ENCODE results near the gene MPP7. TPM values are rescaled to one million over a fixed set of nuclear protein-coding genes. Genes with fewer than 3 reads are reported as not detected.

MPP7 gene
- total RNA-seq, 1 donor from 2014 or later = 5.7 TPM

- H3K27me3 ChIP-seq (ENCODE audit: control insufficient read depth in 3 of 3, insufficient read depth in 3 of 3, low read length in 3 of 3) = no peaks in the 10 kb centered on the region
- H3K4me1 ChIP-seq (ENCODE audit: control insufficient read depth in 3 of 3, insufficient read depth in 3 of 3, low read length in 3 of 3) = peaks cover 7 to 57% (median 30%) of the 10 kb centered on the region in 3 donors
- H3K36me3 ChIP-seq (ENCODE audit: control insufficient read depth in 3 of 3, insufficient read depth in 3 of 3, low read length in 3 of 3) = no peaks in the 10 kb centered on the region
- no peak overlapping the region for H3K4me3 ChIP-seq (ENCODE audit: low read length in 3 of 3)
- no peak overlapping the region for H3K9ac ChIP-seq (ENCODE audit: low read depth in 1 of 3, low read length in 3 of 3)
- H3K27ac ChIP-seq (ENCODE audit: low read depth, low read length) = peak overlapping the region; percentile 82
- H3K9me3 ChIP-seq (ENCODE audit: control insufficient read depth in 3 of 3, low read length in 3 of 3) = no peaks in the 10 kb centered on the region
Observed at GRCh38 chr10:28279878-28280277, 23.0 kb downstream of the MPP7 start.

- peak overlapping the region; percentile 82 for H3K27ac ChIP-seq (ENCODE audit: low read depth, low read length)
- no peaks in the 10 kb centered on the region for H3K9me3 ChIP-seq (ENCODE audit: control insufficient read depth in 3 of 3, low read length in 3 of 3)
- H3K4me1 ChIP-seq (ENCODE audit: control insufficient read depth in 3 of 3, insufficient read depth in 3 of 3, low read length in 3 of 3) = peaks cover 7 to 53% (median 28%) of the 10 kb centered on the region in 3 donors
- peak overlapping the region in 2 of 3 donors; percentile 45 to 51 for H3K9ac ChIP-seq (ENCODE audit: low read depth in 1 of 3, low read length in 3 of 3)
- H3K36me3 ChIP-seq (ENCODE audit: control insufficient read depth in 3 of 3, insufficient read depth in 3 of 3, low read length in 3 of 3) = no peaks in the 10 kb centered on the region
- no peaks in the 10 kb centered on the region for H3K27me3 ChIP-seq (ENCODE audit: control insufficient read depth in 3 of 3, insufficient read depth in 3 of 3, low read length in 3 of 3)
- peak overlapping the region in 2 of 3 donors; percentile 37 to 55 for H3K4me3 ChIP-seq (ENCODE audit: low read length in 3 of 3)
Observed at GRCh38 chr10:28278842-28279241, 24.0 kb downstream of the MPP7 start.

GRCh38 chr10:28276384-28276783 is 26.5 kb downstream of the MPP7 start:
- Histone ChIP-seq H3K27ac (ENCODE audit: low read depth, low read length) (no peak overlapping the region), H3K4me1 (ENCODE audit: control insufficient read depth in 3 of 3, insufficient read depth in 3 of 3, low read length in 3 of 3) (peaks cover 0 to 37% (median 17%) of the 10 kb centered on the region in 3 donors), H3K9ac (ENCODE audit: low read depth in 1 of 3, low read length in 3 of 3) (no peak overlapping the region), H3K9me3 (ENCODE audit: control insufficient read depth in 3 of 3, low read length in 3 of 3) (no peaks in the 10 kb centered on the region), H3K4me3 (ENCODE audit: low read length in 3 of 3) (no peak overlapping the region), H3K27me3 (ENCODE audit: control insufficient read depth in 3 of 3, insufficient read depth in 3 of 3, low read length in 3 of 3) (no peaks in the 10 kb centered on the region), H3K36me3 (ENCODE audit: control insufficient read depth in 3 of 3, insufficient read depth in 3 of 3, low read length in 3 of 3) (no peaks in the 10 kb centered on the region)

- H3K4me3 ChIP-seq (ENCODE audit: low read length in 3 of 3) = no peak overlapping the region
- no peaks in the 10 kb centered on the region for H3K27me3 ChIP-seq (ENCODE audit: control insufficient read depth in 3 of 3, insufficient read depth in 3 of 3, low read length in 3 of 3)
- no peak overlapping the region for H3K9ac ChIP-seq (ENCODE audit: low read depth in 1 of 3, low read length in 3 of 3)
- H3K9me3 ChIP-seq (ENCODE audit: control insufficient read depth in 3 of 3, low read length in 3 of 3) = no peaks in the 10 kb centered on the region
- peaks cover 0 to 24% (median 6%) of the 10 kb centered on the region in 3 donors for H3K4me1 ChIP-seq (ENCODE audit: control insufficient read depth in 3 of 3, insufficient read depth in 3 of 3, low read length in 3 of 3)
- no peak overlapping the region for H3K27ac ChIP-seq (ENCODE audit: low read depth, low read length)
- H3K36me3 ChIP-seq (ENCODE audit: control insufficient read depth in 3 of 3, insufficient read depth in 3 of 3, low read length in 3 of 3) = no peaks in the 10 kb centered on the region
Observed at GRCh38 chr10:28274475-28274874, 28.4 kb downstream of the MPP7 start.

GRCh38 chr10:28273343-28273742 is 29.5 kb downstream of the MPP7 start:
- H3K27ac ChIP-seq (ENCODE audit: low read depth, low read length) = no peak overlapping the region
- H3K9me3 ChIP-seq (ENCODE audit: control insufficient read depth in 3 of 3, low read length in 3 of 3) = no peaks in the 10 kb centered on the region
- no peak overlapping the region for H3K9ac ChIP-seq (ENCODE audit: low read depth in 1 of 3, low read length in 3 of 3)
- peaks cover 0 to 16% (median 2%) of the 10 kb centered on the region in 3 donors for H3K4me1 ChIP-seq (ENCODE audit: control insufficient read depth in 3 of 3, insufficient read depth in 3 of 3, low read length in 3 of 3)
- no peaks in the 10 kb centered on the region for H3K36me3 ChIP-seq (ENCODE audit: control insufficient read depth in 3 of 3, insufficient read depth in 3 of 3, low read length in 3 of 3)
- H3K27me3 ChIP-seq (ENCODE audit: control insufficient read depth in 3 of 3, insufficient read depth in 3 of 3, low read length in 3 of 3) = no peaks in the 10 kb centered on the region
- H3K4me3 ChIP-seq (ENCODE audit: low read length in 3 of 3) = no peak overlapping the region

GRCh38 chr10:28269842-28270456 is 32.9 kb downstream of the MPP7 start:
- no peaks in the 10 kb centered on the region for H3K4me1 ChIP-seq (ENCODE audit: control insufficient read depth in 3 of 3, insufficient read depth in 3 of 3, low read length in 3 of 3)
- H3K4me3 ChIP-seq (ENCODE audit: low read length in 3 of 3) = no peak overlapping the region
- H3K36me3 ChIP-seq (ENCODE audit: control insufficient read depth in 3 of 3, insufficient read depth in 3 of 3, low read length in 3 of 3) = no peaks in the 10 kb centered on the region
- H3K9ac ChIP-seq (ENCODE audit: low read depth in 1 of 3, low read length in 3 of 3) = no peak overlapping the region
- no peaks in the 10 kb centered on the region for H3K9me3 ChIP-seq (ENCODE audit: control insufficient read depth in 3 of 3, low read length in 3 of 3)
- no peaks in the 10 kb centered on the region for H3K27me3 ChIP-seq (ENCODE audit: control insufficient read depth in 3 of 3, insufficient read depth in 3 of 3, low read length in 3 of 3)
- no peak overlapping the region for H3K27ac ChIP-seq (ENCODE audit: low read depth, low read length)

- Histone ChIP-seq H3K27me3 (ENCODE audit: control insufficient read depth in 3 of 3, insufficient read depth in 3 of 3, low read length in 3 of 3) (no peaks in the 10 kb centered on the region), H3K4me1 (ENCODE audit: control insufficient read depth in 3 of 3, insufficient read depth in 3 of 3, low read length in 3 of 3) (peaks cover 0 to 3% (median 2%) of the 10 kb centered on the region in 3 donors), H3K9me3 (ENCODE audit: control insufficient read depth in 3 of 3, low read length in 3 of 3) (no peaks in the 10 kb centered on the region), H3K4me3 (ENCODE audit: low read length in 3 of 3) (no peak overlapping the region), H3K9ac (ENCODE audit: low read depth in 1 of 3, low read length in 3 of 3) (no peak overlapping the region), H3K27ac (ENCODE audit: low read depth, low read length) (no peak overlapping the region), H3K36me3 (ENCODE audit: control insufficient read depth in 3 of 3, insufficient read depth in 3 of 3, low read length in 3 of 3) (no peaks in the 10 kb centered on the region)
Observed at GRCh38 chr10:28266449-28267224, 36.2 kb downstream of the MPP7 start.

- Histone ChIP-seq H3K36me3 (ENCODE audit: control insufficient read depth in 3 of 3, insufficient read depth in 3 of 3, low read length in 3 of 3) (no peaks in the 10 kb centered on the region), H3K4me3 (ENCODE audit: low read length in 3 of 3) (no peak overlapping the region), H3K9me3 (ENCODE audit: control insufficient read depth in 3 of 3, low read length in 3 of 3) (no peaks in the 10 kb centered on the region), H3K9ac (ENCODE audit: low read depth in 1 of 3, low read length in 3 of 3) (no peak overlapping the region), H3K27ac (ENCODE audit: low read depth, low read length) (no peak overlapping the region), H3K27me3 (ENCODE audit: control insufficient read depth in 3 of 3, insufficient read depth in 3 of 3, low read length in 3 of 3) (no peaks in the 10 kb centered on the region), H3K4me1 (ENCODE audit: control insufficient read depth in 3 of 3, insufficient read depth in 3 of 3, low read length in 3 of 3) (peaks cover 0 to 10% (median 5%) of the 10 kb centered on the region in 3 donors)
Observed at GRCh38 chr10:28263136-28263857, 39.6 kb downstream of the MPP7 start.

GRCh38 chr10:28256776-28257175 is 46.1 kb downstream of the MPP7 start:
- Histone ChIP-seq H3K9me3 (ENCODE audit: control insufficient read depth in 3 of 3, low read length in 3 of 3) (no peaks in the 10 kb centered on the region), H3K4me3 (ENCODE audit: low read length in 3 of 3) (no peak overlapping the region), H3K27ac (ENCODE audit: low read depth, low read length) (no peak overlapping the region), H3K9ac (ENCODE audit: low read depth in 1 of 3, low read length in 3 of 3) (no peak overlapping the region), H3K36me3 (ENCODE audit: control insufficient read depth in 3 of 3, insufficient read depth in 3 of 3, low read length in 3 of 3) (no peaks in the 10 kb centered on the region), H3K27me3 (ENCODE audit: control insufficient read depth in 3 of 3, insufficient read depth in 3 of 3, low read length in 3 of 3) (no peaks in the 10 kb centered on the region), H3K4me1 (ENCODE audit: control insufficient read depth in 3 of 3, insufficient read depth in 3 of 3, low read length in 3 of 3) (peaks cover 0 to 12% (median 10%) of the 10 kb centered on the region in 3 donors)

Measured in skeletal muscle tissue (tissue), 4 donors.